Esophagus squamous epithelium (tissue), 4 donors: ENCODE results near the gene RCSD1.

ENCODE experiments used
- CTCF ChIP-seq, 6 experiments: fragments of 450-650 bp in 4 of 6; fragments of 200-600 bp in 2 of 6; sonication (generic) in 2 of 6; IDR thresholded peaks; one replicate each; pipeline ENCODE4 v1.5.1; 2016 to 2019; ENCODE audit warnings: antibody characterized with exemption in 6 of 6, mild to moderate bottlenecking in 4 of 6, moderate library complexity in 4 of 6
- POLR2A ChIP-seq, 4 donors: fragments of 450-650 bp; IDR thresholded peaks; one replicate each; pipeline ENCODE4 v1.6.1; 2017; ENCODE audit warnings: antibody characterized with exemption in 4 of 4, mild to moderate bottlenecking in 4 of 4, moderate library complexity in 3 of 4

DNA sequence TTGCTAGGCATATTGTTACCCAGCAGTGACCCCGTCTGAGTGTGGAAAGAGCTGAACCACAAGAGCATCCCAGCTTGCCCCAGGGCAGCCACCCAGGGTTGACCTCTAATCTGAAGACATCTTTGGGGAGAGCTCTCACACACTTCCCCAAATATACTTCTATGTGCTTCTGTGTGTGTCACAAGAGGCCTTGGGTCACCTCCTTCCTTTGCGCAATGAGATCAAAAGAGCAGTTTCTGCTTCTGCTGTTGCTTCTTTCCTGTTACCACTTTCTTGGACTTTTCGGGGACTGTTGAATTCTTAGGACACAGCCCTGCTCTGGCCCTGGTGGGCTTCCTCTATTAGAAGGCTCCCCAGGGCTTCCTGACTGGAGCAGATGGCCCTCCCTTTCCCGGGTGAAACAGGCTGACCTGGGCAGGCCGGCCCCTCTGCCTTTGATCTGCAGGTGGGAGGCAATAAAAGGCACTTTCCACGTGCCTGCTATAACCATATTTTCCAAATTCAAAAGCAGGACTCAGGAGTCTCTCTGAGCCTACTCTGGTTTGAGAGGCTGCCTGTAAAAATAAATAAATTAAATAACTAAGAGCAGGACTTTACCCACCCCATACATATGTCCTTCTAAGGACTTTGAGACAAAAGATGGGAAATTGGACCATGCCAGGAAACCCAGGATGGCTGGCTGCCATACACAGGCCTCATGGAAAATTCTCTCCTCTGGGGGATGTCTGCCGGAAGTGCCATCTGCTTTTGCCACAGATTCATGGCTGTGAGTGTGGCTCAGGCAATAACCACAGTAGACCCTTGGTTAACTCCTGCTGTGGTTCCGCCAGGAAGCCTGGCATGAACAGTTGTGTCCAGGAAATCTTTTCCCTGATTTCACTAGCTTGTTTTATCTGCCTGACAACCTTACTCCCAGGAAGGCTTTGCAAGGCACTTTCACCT is 28.3 kb upstream of the RCSD1 start:
- TF ChIP-seq CTCF (IDR thresholded peaks at IDR 0.05) (no peak), POLR2A (IDR thresholded peaks at IDR 0.05) (no peak)
